Subcutaneous abdominal adipose tissue (tissue), 5 donors: ENCODE data around the gene TWF1.

ENCODE experiments used
- H3K27ac ChIP-seq: one replicate; pipeline ENCODE4 v1.7.0; 2013; ENCODE audit warnings: low read depth, mild to moderate bottlenecking, inconsistent platforms, low read length, moderate library complexity
- H3K27me3 ChIP-seq, 5 donors: one replicate each; pipeline ENCODE4 v1.7.0; 2013; ENCODE audit warnings: low read length in 5 of 5, inconsistent platforms in 1 of 5; ENCODE audit not compliant: control insufficient read depth in 5 of 5, insufficient read depth in 4 of 5
- H3K36me3 ChIP-seq, 5 donors: one replicate each; pipeline ENCODE4 v1.7.0; 2013; ENCODE audit warnings: low read length in 5 of 5; ENCODE audit not compliant: control insufficient read depth in 5 of 5, insufficient read depth in 5 of 5
- H3K4me1 ChIP-seq, 5 donors: one replicate each; pipeline ENCODE4 v1.7.0; 2013; ENCODE audit warnings: low read length in 5 of 5, mild to moderate bottlenecking in 3 of 5, moderate library complexity in 1 of 5; ENCODE audit not compliant: control insufficient read depth in 5 of 5, insufficient read depth in 5 of 5
- H3K4me3 ChIP-seq, 5 donors: one replicate each; pipeline ENCODE4 v1.7.0; 2013; ENCODE audit warnings: low read length in 5 of 5, low read depth in 1 of 5
- H3K9ac ChIP-seq, 5 donors: one replicate each; pipeline ENCODE4 v1.7.0; 2013; ENCODE audit warnings: low read length in 5 of 5, mild to moderate bottlenecking in 4 of 5, moderate library complexity in 3 of 5
- H3K9me3 ChIP-seq, 5 donors: one replicate each; pipeline ENCODE4 v1.7.0; 2013; ENCODE audit warnings: low read length in 5 of 5; ENCODE audit not compliant: control insufficient read depth in 5 of 5
- donor health status: healthy.
- donor health status: healthy.
- donor health status: healthy.
- donor health status: healthy.
- donor health status: healthy.

TWF1 gene

DNA sequence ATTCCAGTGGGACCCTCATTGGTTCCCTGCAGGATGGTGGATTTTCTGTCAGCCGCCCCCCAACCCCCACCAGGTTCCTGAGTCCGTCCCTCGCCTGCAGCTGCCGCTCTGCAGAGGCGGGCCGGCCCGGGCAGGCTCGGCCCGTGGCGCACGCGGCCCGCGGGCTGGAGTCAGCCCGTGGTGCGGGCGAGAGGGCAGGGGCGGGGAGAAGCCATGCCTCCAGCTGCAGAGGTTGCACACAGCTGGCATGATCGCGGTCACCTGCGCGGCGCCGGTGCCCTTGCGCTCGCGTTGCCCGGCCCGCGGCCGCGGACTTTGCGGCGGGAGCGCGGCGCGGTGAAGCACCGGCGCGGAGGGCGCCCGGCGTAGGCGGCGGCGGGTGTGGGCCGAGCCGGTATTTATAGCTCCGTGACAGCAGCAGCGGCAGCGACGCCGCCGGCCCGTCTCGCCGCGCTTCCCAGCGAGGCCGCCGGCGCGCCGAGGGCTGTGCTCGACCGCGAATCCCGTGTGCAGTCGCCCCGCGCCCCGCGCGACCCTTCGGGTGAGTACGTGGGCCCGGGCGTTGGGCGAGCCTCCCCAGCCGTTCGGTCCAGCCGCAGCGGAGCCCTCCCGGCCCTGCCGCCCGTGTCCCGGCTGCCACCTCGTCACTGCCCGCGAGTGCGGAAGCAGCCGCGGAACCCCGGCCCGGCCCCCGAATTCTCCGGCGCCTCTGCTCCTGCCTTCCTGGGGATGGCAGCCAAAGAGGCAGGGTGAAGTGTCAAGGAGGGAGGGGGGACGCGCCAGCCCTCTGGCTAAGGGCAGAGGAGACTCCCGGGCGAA, 29.7 kb upstream of the TWF1 start, which contains the start of gene TMEM117:
Gene TMEM117 (plus strand): TSS at position 426 of the 819 bp plus-strand sequence.
- peak within 1 kb of the TSS; percentile 74 to 87 (median 82) for H3K9ac ChIP-seq
- H3K4me1 ChIP-seq = peaks cover 0 to 21% (median 15%) of the 10 kb centered on the region in 5 donors
- peak within 1 kb of the TSS; percentile 72 to 85 (median 82) for H3K4me3 ChIP-seq
- no peaks in the 10 kb centered on the region for H3K9me3 ChIP-seq
- no peaks in the 10 kb centered on the region for H3K36me3 ChIP-seq
- H3K27me3 ChIP-seq = no peaks in the 10 kb centered on the region
- H3K27ac ChIP-seq = peak within 1 kb of the TSS; percentile 93

DNA sequence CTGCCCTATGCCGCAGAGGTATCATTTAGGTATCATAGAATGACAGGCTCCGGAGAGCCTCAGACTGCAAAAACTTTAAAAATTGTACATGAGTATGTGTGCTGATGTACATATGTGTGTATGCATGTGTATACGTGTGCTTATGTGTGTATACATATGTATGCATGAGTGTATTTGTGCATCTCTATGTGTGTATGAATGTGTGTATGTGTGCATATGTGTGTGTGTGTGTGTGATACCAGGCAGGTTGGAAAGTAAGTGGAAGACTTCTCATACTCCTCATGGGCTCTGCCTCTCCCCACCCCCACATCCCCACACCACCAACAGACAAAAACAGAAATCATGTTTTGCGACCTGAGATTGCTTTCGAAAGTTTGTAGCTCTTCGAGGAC, 29.1 kb upstream of the TWF1 start:
- Histone ChIP-seq H3K4me3 (peak overlapping the region; percentile 68 to 85 (median 81)), H3K4me1 (peaks cover 0 to 21% (median 15%) of the 10 kb centered on the region in 5 donors), H3K27ac (peak overlapping the region; percentile 93), H3K27me3 (no peaks in the 10 kb centered on the region), H3K36me3 (no peaks in the 10 kb centered on the region), H3K9me3 (no peaks in the 10 kb centered on the region), H3K9ac (peak overlapping the region in 4 of 5 donors; percentile 28 to 82 (median 42))

DNA sequence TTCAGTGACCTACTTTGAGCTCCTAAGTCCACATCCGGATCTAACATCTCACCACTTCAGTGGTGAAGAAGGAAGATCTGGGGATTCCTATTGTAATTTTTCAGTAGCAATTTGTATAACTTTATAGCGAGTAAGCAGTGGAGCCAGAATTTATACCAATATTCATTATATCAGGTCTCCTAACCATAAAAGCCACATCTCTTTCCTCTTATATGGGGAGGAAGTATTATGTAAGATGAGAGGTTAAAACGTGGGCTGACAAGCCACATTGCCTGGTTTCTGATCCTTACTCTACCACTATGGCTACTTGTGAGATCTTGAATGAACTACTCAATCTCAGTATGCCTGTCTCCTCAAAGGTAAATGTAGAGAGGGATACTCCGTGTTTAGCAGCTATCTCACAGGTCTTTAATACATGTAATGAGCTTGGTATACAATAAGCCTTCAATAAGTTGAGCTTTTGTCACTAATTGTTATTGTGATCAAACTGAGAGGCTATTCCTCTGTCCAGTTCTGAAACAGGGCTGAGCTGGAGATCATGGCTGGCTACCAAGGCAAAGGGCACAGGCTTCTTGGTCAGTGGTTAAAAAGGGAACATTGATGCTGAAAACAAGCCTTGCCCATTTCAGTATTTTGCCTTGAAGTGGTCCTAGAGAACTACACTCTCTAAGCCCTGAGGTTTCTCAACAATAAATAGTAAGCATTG, 26.5 kb upstream of the TWF1 start:
- Histone ChIP-seq H3K4me3 (no peak overlapping the region), H3K36me3 (no peaks in the 10 kb centered on the region), H3K9ac (no peak overlapping the region), H3K4me1 (peaks cover 0 to 21% (median 15%) of the 10 kb centered on the region in 5 donors), H3K27me3 (peaks cover 0 to 5% (median 0%) of the 10 kb centered on the region in 5 donors), H3K9me3 (no peaks in the 10 kb centered on the region), H3K27ac (no peak overlapping the region)

DNA sequence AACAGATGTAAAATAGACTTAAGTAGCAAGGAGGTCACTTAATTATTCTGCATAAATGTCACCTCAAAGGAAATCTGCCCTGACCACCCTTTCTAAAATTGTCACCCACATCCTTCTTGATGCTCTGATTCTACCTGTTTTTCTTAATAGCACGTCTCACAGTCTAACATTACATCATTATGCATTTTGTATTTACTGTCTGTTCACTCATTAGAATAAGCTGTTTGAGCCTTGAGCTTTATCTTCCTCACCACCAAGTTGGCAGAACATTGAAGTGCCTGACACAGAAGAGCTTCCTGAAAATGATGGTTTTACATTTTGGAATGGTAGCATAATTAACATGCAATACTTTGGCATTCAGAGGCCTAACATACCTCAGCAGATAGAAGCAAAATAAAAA, 21.0 kb upstream of the TWF1 start:
- H3K36me3 ChIP-seq = no peaks in the 10 kb centered on the region
- H3K4me1 ChIP-seq = no peaks in the 10 kb centered on the region
- H3K9me3 ChIP-seq = no peaks in the 10 kb centered on the region
- H3K27me3 ChIP-seq = peaks cover 0 to 5% (median 0%) of the 10 kb centered on the region in 5 donors
- H3K9ac ChIP-seq = no peak overlapping the region
- H3K4me3 ChIP-seq = no peak overlapping the region
- H3K27ac ChIP-seq = no peak overlapping the region

DNA sequence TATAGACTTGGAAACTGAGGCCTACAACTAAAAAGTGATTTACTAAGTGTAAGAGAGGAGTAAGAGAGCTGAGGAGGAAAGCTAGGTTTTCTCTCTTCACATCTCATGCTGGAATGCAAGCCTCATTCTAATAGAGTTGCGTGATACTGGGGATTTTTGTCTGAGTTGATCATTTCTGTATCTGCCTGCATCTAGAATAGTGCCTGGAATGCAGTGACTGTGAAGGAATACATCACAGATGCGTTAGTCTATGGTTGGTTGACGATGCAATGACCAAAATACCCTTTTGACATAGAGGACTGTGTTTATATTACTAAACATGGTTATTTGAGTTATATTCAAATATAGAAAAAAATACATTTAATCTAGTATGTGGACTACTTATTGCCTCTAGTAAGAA, 20.6 kb upstream of the TWF1 start:
- H3K27me3 ChIP-seq = peaks cover 0 to 5% (median 0%) of the 10 kb centered on the region in 5 donors
- no peaks in the 10 kb centered on the region for H3K36me3 ChIP-seq
- no peak overlapping the region for H3K27ac ChIP-seq
- H3K9me3 ChIP-seq = no peaks in the 10 kb centered on the region
- no peak overlapping the region for H3K9ac ChIP-seq
- no peaks in the 10 kb centered on the region for H3K4me1 ChIP-seq
- H3K4me3 ChIP-seq = no peak overlapping the region

DNA sequence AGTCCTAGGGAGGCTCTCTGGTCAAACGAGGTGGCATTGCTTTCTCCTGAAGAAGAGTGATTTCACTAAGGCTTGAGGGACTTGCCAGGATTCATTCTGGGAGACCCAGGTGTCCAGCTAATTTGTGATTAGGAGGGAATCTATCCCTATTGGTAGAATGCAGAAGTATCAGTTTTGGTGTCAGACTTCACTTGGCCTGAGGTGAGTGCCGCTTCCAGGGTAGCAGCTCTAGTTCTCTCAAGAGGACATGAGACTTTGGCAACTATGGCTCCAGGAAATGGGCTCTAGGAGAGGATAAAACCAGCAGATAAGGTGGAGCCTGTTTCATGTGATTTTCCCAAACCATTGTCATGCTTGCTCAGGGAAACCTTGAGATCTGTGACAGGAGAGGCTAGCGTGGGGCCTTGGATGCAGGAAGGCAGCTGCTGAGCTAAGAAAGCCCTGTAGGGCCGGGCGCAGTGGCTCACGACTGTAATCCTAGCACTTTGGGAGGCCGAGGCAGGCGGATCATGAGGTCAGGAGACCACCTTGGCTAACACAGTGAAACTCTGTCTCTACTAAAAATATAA, 18.2 kb upstream of the TWF1 start:
- H3K27ac ChIP-seq = no peak overlapping the region
- no peak overlapping the region for H3K9ac ChIP-seq
- H3K4me3 ChIP-seq = no peak overlapping the region
- H3K36me3 ChIP-seq = no peaks in the 10 kb centered on the region
- no peaks in the 10 kb centered on the region for H3K9me3 ChIP-seq
- no peaks in the 10 kb centered on the region for H3K4me1 ChIP-seq
- peaks cover 0 to 5% (median 0%) of the 10 kb centered on the region in 5 donors for H3K27me3 ChIP-seq

DNA sequence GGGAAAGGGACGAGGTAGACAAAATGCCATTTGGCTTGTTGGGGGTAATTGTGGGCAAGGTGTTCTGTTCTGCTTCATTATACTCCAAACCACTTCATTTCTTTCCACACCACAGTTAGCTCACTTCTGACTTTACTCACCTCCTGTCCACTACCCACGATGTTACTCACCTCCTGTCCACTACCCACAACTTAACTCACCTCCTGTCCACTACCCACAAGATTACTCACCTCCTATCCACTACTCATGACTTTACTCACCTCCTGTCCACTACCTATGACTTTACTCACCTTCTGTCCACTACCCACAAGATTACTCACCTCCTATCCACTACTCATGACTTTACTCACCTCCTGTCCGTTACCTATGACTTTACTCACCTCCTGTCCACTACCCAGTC, 10.1 kb upstream of the TWF1 start:
- Histone ChIP-seq H3K27me3 (peaks cover 0 to 12% (median 0%) of the 10 kb centered on the region in 5 donors), H3K4me1 (no peaks in the 10 kb centered on the region), H3K9me3 (no peaks in the 10 kb centered on the region), H3K4me3 (no peak overlapping the region), H3K9ac (no peak overlapping the region), H3K36me3 (no peaks in the 10 kb centered on the region), H3K27ac (no peak overlapping the region)

DNA sequence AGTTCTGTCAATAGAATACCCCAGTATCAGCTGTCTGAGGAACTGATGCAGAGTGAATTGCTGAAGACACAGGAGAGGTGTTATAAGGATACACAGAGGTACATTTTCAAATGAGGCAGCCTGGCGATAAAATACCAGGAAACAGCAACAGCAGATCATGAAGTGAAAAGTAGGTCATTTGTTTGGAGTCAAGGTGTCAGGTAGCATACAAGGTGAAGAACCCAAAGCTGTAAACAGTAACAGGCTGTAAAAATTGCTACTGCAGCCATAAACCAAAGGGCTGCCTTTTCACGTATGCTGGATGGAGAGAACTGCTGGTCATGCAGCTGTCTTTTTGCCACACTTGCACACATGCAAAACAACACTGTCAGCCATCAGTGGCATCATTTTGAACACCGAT, 9.3 kb upstream of the TWF1 start:
- H3K27ac ChIP-seq = no peak overlapping the region
- H3K4me1 ChIP-seq = no peaks in the 10 kb centered on the region
- no peaks in the 10 kb centered on the region for H3K9me3 ChIP-seq
- no peak overlapping the region for H3K9ac ChIP-seq
- no peaks in the 10 kb centered on the region for H3K36me3 ChIP-seq
- H3K4me3 ChIP-seq = no peak overlapping the region
- peaks cover 0 to 12% (median 0%) of the 10 kb centered on the region in 5 donors for H3K27me3 ChIP-seq

DNA sequence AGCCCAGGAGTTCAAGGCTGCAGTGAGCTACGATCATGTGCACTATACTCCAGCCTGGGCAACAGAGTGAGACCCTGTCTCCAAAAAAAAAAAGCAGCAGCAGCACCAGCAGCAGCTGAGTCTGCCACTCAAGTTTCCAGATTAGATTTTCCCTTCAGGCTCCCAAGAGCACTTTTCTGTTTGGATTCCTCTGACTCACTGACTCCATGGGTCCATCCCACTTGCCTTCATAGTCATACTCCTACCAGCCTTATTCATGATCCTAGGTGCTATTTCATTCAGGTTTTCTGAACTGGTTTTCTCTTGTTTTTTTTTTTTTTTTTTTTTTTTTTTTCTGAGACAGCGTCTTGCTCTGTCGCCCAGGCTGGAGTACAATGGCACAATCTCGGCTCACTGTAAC, 6.8 kb upstream of the TWF1 start:
- Histone ChIP-seq H3K27me3 (peaks cover 0 to 12% (median 0%) of the 10 kb centered on the region in 5 donors), H3K27ac (no peak overlapping the region), H3K9me3 (no peaks in the 10 kb centered on the region), H3K9ac (no peak overlapping the region), H3K4me3 (no peak overlapping the region), H3K36me3 (no peaks in the 10 kb centered on the region), H3K4me1 (no peaks in the 10 kb centered on the region)

DNA sequence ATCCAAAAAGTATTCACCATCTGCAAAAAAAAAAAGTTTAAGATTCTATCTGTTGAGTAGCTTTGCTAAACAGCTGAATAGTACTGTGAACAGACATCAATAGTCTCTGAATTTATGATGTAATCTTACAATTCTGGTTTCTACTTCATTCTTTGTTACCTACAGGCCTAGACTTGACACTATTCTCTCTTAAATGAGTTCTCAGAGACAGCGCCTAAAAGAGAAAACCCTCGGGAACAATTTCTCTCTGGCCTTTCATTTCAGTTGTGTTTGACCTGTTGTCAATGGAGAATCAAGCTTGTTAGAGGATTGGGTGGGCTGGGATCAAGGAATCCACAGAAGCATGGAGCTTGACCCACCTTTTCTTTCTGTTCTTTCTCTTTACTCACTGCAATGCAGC, 5.9 kb upstream of the TWF1 start:
- no peaks in the 10 kb centered on the region for H3K36me3 ChIP-seq
- H3K27me3 ChIP-seq = peaks cover 0 to 12% (median 0%) of the 10 kb centered on the region in 5 donors
- H3K27ac ChIP-seq = no peak overlapping the region
- no peak overlapping the region for H3K9ac ChIP-seq
- no peak overlapping the region for H3K4me3 ChIP-seq
- H3K9me3 ChIP-seq = no peaks in the 10 kb centered on the region
- peaks cover 0 to under 1% (median 0%) of the 10 kb centered on the region in 5 donors for H3K4me1 ChIP-seq
